ENCODE results near the gene CALHM6.

DNA sequence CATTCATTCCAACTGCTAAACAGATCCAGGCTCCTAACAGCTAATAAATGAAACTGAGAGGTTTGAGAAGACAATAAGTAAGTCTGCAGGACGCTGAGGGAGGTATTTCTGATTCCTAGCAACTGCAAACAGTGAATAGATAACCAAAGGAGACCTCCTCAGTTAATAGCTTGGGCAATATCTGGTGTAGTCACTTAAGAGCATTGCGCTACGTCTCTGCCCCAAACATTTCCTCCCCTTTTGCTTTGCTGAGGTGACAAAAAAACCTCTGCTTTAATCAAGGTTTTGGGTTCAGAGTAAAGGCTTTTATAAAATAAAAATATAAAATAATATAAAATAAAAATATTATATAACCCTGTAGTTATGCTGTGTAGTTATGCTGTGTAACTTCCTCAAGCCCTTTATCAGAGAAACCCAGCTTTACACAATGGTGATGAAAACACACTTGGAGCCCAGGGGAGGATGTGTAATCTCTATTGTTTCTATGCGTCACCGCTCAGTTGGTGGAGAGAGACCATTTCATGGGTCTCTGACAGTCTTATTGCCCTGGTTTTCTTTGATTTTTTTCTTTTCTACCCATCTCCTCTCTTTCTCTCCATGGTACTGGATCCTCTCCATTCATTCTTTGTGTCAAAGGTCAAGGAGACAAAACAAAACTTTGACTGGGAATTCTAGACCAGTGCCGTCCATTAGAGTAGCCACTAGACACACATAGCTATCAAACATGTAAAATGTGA lies 31.3 kb downstream of the CALHM6 start:
- no peak for TF ChIP-seq TEAD4 (IDR thresholded peaks at IDR 0.05; ENCODE audit: low read depth, low read length)
- no peak for TF ChIP-seq EP300 (IDR thresholded peaks at IDR 0.05; ENCODE audit: borderline replicate concordance in 1 of 2, low read depth in 2 of 2, low read length in 2 of 2)
- TF ChIP-seq EZH2 (IDR thresholded peaks at IDR 0.05; ENCODE audit: low read depth, low read length, severe bottlenecking) = no peak
- TF ChIP-seq, protein P1, sequence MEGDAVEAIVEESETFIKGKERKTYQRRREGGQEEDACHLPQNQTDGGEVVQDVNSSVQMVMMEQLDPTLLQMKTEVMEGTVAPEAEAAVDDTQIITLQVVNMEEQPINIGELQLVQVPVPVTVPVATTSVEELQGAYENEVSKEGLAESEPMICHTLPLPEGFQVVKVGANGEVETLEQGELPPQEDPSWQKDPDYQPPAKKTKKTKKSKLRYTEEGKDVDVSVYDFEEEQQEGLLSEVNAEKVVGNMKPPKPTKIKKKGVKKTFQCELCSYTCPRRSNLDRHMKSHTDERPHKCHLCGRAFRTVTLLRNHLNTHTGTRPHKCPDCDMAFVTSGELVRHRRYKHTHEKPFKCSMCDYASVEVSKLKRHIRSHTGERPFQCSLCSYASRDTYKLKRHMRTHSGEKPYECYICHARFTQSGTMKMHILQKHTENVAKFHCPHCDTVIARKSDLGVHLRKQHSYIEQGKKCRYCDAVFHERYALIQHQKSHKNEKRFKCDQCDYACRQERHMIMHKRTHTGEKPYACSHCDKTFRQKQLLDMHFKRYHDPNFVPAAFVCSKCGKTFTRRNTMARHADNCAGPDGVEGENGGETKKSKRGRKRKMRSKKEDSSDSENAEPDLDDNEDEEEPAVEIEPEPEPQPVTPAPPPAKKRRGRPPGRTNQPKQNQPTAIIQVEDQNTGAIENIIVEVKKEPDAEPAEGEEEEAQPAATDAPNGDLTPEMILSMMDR (IDR thresholded peaks at IDR 0.05; ENCODE audit: control extremely low read depth in 1 of 3, insufficient read depth in 1 of 3, low read depth in 1 of 3, low read length in 3 of 3) = no peak
- TF ChIP-seq TCF12 (IDR thresholded peaks at IDR 0.05; ENCODE audit: low read depth, low read length) = no peak
- TF ChIP-seq RXRA (IDR thresholded peaks at IDR 0.05; ENCODE audit: insufficient read depth, low read depth, low read length) = no peak

All from H1 (cell line).